ENCODE measurements around the gene TSPAN3. TPM values are rescaled to one million over a fixed set of nuclear protein-coding genes. Genes with fewer than 3 reads are reported as not detected.

The TSPAN3 gene
- polyA plus RNA-seq, 1 donor (not counting 4 experiments of a cell fraction or from before 2014, with no cell fraction given) = 181 TPM

DNA sequence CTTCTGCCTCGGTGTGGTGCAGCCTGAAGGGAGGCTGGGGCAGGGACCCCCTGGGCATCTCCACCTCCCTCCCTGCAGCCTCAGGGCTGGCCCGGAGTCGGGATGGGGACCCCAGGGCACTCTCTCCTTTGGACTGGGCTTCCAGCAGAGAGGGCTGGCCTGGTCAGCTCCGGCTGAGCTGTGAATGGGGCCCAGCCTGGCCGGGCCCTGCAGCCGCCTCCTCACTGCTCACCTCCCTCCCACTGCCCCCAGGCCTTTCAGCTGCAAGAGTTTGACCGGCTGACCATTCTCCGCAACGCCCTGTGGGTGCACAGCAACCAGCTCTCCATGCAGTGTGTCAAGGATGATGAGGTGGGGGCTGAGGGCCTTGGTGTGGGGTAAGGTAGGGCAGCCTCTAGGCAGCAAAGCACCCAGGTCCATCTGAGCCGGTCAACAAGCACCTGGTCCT is 40.0 kb downstream of the TSPAN3 start:
- Histone ChIP-seq H3K4me1 (ENCODE audit: control insufficient read depth, extremely low read depth, insufficient read depth, low read length) (peaks cover 7% of the 10 kb centered on the region), H3K9me1 (ENCODE audit: control insufficient read depth, extremely low read depth, insufficient read depth, low read length) (no peaks in the 10 kb centered on the region), H3K36me3 (ENCODE audit: control insufficient read depth in 2 of 2, extremely low read depth in 1 of 2, insufficient read depth in 2 of 2, low read length in 2 of 2) (peaks cover 3% of the 10 kb centered on the region in 2 experiments), H3K9ac (ENCODE audit: control insufficient read depth, extremely low read depth, insufficient read depth, low read length) (no peak overlapping the region), H3K79me2 (ENCODE audit: control insufficient read depth, insufficient read depth, low read length) (no peaks in the 10 kb centered on the region), H4K20me1 (ENCODE audit: control insufficient read depth, extremely low read depth, insufficient read depth, low read length) (no peaks in the 10 kb centered on the region), H3K9me3 (ENCODE audit: control insufficient read depth, low read depth, low read length) (no peaks in the 10 kb centered on the region), H2AFZ (ENCODE audit: control insufficient read depth, low read length) (no peak overlapping the region), H3K4me3 (ENCODE audit: control insufficient read depth in 2 of 3, extremely low read depth in 1 of 3, insufficient read depth in 2 of 3, low read depth in 1 of 3, low read length in 3 of 3) (no peak overlapping the region), H3K4me2 (ENCODE audit: control insufficient read depth, extremely low read depth, insufficient read depth, low read depth, low read length) (no peak overlapping the region), H3K27ac (ENCODE audit: control insufficient read depth, insufficient read depth, low read length) (no peak overlapping the region), H3K27me3 (ENCODE audit: control insufficient read depth, extremely low read depth, insufficient read depth, low read length) (no peaks in the 10 kb centered on the region)
- dilution Hi-C loops (cut with MboI; ENCODE audit: extremely low pct_ligation_motif_present, low sequenced_read_pairs) = no loop called here
- TF ChIP-seq, protein P1, sequence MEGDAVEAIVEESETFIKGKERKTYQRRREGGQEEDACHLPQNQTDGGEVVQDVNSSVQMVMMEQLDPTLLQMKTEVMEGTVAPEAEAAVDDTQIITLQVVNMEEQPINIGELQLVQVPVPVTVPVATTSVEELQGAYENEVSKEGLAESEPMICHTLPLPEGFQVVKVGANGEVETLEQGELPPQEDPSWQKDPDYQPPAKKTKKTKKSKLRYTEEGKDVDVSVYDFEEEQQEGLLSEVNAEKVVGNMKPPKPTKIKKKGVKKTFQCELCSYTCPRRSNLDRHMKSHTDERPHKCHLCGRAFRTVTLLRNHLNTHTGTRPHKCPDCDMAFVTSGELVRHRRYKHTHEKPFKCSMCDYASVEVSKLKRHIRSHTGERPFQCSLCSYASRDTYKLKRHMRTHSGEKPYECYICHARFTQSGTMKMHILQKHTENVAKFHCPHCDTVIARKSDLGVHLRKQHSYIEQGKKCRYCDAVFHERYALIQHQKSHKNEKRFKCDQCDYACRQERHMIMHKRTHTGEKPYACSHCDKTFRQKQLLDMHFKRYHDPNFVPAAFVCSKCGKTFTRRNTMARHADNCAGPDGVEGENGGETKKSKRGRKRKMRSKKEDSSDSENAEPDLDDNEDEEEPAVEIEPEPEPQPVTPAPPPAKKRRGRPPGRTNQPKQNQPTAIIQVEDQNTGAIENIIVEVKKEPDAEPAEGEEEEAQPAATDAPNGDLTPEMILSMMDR (optimal IDR thresholded peaks at IDR 0.05 in 1 of 3, IDR thresholded peaks at IDR 0.05 in 1 of 3, conservative IDR thresholded peaks at IDR 0.05 in 1 of 3; ENCODE audit: extremely low read depth in 1 of 3, insufficient read depth in 2 of 3, low read length in 3 of 3) = no peak
- TF ChIP-seq EZH2 (IDR thresholded peaks at IDR 0.05; ENCODE audit: low read length) = no peak
- DNase-seq (ENCODE audit: low read depth, low spot score) (no peak), FAIRE-seq (no peak)

DNA sequence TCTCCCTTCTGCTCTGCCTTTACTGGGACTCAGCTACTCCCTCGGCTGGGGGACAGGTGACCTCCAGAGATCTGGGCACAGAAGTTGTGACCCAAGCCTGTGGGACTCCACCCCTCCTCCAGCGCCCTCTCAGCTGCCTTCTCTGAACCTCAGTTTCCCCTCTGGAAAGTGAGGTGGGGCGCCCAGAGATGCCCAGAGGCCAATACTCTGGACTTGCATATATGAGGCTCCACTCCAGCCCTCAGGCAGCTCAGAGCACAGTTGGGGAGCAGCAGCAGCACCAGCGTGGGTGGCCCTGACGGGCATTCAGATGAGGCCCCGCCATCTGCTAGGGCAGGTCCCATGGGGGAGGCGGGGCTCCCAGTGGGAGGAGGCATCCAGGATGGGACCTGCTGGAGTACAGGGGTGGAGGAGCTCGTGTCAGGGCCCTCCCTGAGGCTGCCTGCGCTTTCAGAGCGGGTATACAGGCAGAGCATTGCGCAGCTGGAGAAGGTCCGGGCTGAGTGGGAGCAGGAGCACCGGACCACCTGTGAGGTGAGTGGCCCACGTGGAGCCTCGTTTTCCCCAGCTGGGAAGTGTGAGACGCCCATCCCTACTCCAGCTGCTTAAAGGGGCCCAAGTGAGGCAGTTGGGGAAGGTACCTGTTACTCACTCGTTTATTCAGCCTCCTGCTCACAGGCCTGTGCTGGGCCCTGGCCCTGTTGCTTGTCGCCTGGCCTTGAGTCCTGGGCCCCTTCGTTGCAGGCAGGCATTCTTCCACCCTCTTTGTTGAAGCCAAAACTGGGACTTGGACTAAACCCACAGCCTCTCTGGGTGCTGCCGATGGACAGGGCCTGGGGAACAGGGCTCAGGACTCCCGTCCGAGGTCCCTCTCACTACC is 40.6 kb downstream of the TSPAN3 start:
- no peak overlapping the region for H2AFZ ChIP-seq (ENCODE audit: control insufficient read depth, low read length)
- no peak overlapping the region for H3K9ac ChIP-seq (ENCODE audit: control insufficient read depth, extremely low read depth, insufficient read depth, low read length)
- FAIRE-seq (no peak), DNase-seq (ENCODE audit: low read depth, low spot score) (no peak)
- dilution Hi-C loops (cut with MboI; ENCODE audit: extremely low pct_ligation_motif_present, low sequenced_read_pairs) = no loop called here
- peaks cover 4% of the 10 kb centered on the region for H3K4me1 ChIP-seq (ENCODE audit: control insufficient read depth, extremely low read depth, insufficient read depth, low read length)
- no peaks in the 10 kb centered on the region for H3K27me3 ChIP-seq (ENCODE audit: control insufficient read depth, extremely low read depth, insufficient read depth, low read length)
- no peaks in the 10 kb centered on the region for H4K20me1 ChIP-seq (ENCODE audit: control insufficient read depth, extremely low read depth, insufficient read depth, low read length)
- H3K4me2 ChIP-seq (ENCODE audit: control insufficient read depth, extremely low read depth, insufficient read depth, low read depth, low read length) = no peak overlapping the region
- no peak overlapping the region for H3K27ac ChIP-seq (ENCODE audit: control insufficient read depth, insufficient read depth, low read length)
- H3K79me2 ChIP-seq (ENCODE audit: control insufficient read depth, insufficient read depth, low read length) = no peaks in the 10 kb centered on the region
- H3K9me1 ChIP-seq (ENCODE audit: control insufficient read depth, extremely low read depth, insufficient read depth, low read length) = no peaks in the 10 kb centered on the region
- no peaks in the 10 kb centered on the region for H3K9me3 ChIP-seq (ENCODE audit: control insufficient read depth, low read depth, low read length)
- no peak overlapping the region for H3K4me3 ChIP-seq (ENCODE audit: control insufficient read depth in 2 of 3, extremely low read depth in 1 of 3, insufficient read depth in 2 of 3, low read depth in 1 of 3, low read length in 3 of 3)
- peaks cover 3 to 5% of the 10 kb centered on the region in 2 experiments for H3K36me3 ChIP-seq (ENCODE audit: control insufficient read depth in 2 of 2, extremely low read depth in 1 of 2, insufficient read depth in 2 of 2, low read length in 2 of 2)
- TF ChIP-seq EZH2 (IDR thresholded peaks at IDR 0.05; ENCODE audit: low read length) = no peak

All from keratinocyte (primary cell).